IMR-90 (cell line): Measurements from ENCODE around the gene APPL2.

Experiments used
- BHLHE40 ChIP-seq: fragments of 150-350 bp; IDR thresholded peaks from 2 replicates; pipeline ENCODE4 v1.6.1; 2016; ENCODE audit warnings: mild to moderate bottlenecking, low read depth, low read length
- CEBPB ChIP-seq: IDR thresholded peaks from 2 replicates; pipeline ENCODE4 v1.6.1; 2012; ENCODE audit warnings: low read depth, low read length, improper control_type of control experiment
- CTCF ChIP-seq: conservative IDR thresholded peaks from 2 replicates; pipeline ENCODE4 v1.5.1; 2012; ENCODE audit warnings: mild to moderate bottlenecking, low read depth, low read length, improper control_type of control experiment
- FOS ChIP-seq: fragments of 150-350 bp; IDR thresholded peaks from 2 replicates; pipeline ENCODE4 v1.6.1; 2016; ENCODE audit warnings: low read depth, low read length
- MAFK ChIP-seq: IDR thresholded peaks from 2 replicates; pipeline ENCODE4 v1.6.1; 2012; ENCODE audit warnings: low read depth, low read length, improper control_type of control experiment
- MAZ ChIP-seq: IDR thresholded peaks from 2 replicates; pipeline ENCODE4 v1.6.1; 2012; ENCODE audit warnings: low read depth, mild to moderate bottlenecking, low read length, improper control_type of control experiment, moderate library complexity, borderline replicate concordance
- MXI1 ChIP-seq: IDR thresholded peaks from 2 replicates; pipeline ENCODE4 v1.6.1; 2012; ENCODE audit warnings: low read depth, mild to moderate bottlenecking, low read length, moderate library complexity, borderline replicate concordance
- NFE2L2 ChIP-seq: fragments of 150-350 bp; IDR thresholded peaks from 2 replicates; pipeline ENCODE4 v1.6.1; 2016; ENCODE audit warnings: low read depth, mild to moderate bottlenecking, low read length
- POLR2A ChIP-seq: IDR thresholded peaks from 2 replicates; pipeline ENCODE4 v1.6.1; 2012; ENCODE audit warnings: mild to moderate bottlenecking, low read depth, low read length
- RAD21 ChIP-seq: IDR thresholded peaks from 2 replicates; pipeline ENCODE4 v1.6.1; 2012; ENCODE audit warnings: low read length, improper control_type of control experiment
- RCOR1 ChIP-seq: IDR thresholded peaks from 2 replicates; pipeline ENCODE4 v1.6.1; 2012; ENCODE audit warnings: mild to moderate bottlenecking, low read length, improper control_type of control experiment; ENCODE audit not compliant: insufficient replicate concordance
- RFX5 ChIP-seq: IDR thresholded peaks from 2 replicates; pipeline ENCODE4 v1.8.0; 2012; ENCODE audit warnings: low read depth, mild to moderate bottlenecking, low read length, moderate library complexity
- SMC3 ChIP-seq: fragments of 150-350 bp; IDR thresholded peaks from 2 replicates; pipeline ENCODE4 v1.6.1; 2016; ENCODE audit warnings: low read depth, mild to moderate bottlenecking, antibody characterized with exemption, low read length, moderate library complexity
- USF2 ChIP-seq: fragments of 150-350 bp; IDR thresholded peaks from 2 replicates; pipeline ENCODE4 v1.6.1; 2017; ENCODE audit warnings: mild to moderate bottlenecking, antibody characterized with exemption, low read length, low read depth

DNA sequence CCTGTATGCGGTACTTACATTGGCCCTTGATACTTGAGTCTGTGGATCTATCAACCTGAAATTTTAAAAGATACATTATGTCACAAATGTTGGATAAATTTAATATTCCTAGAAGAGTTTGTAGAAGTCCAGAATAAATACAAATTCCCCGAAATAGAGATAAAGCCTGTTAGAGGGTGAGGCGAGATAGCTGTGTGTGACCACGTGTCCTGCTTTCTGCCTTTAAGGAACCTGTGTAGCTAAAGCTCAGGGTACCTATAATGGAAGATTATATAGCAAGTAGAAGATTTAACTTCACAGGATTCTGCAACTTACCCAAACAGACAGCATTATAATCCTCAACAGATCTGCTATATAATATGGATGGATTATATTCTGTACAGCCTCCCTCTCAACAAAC lies 58.8 kb downstream of the APPL2 start:
- no peak for TF ChIP-seq CTCF
- no peak for TF ChIP-seq RAD21
- no peak for TF ChIP-seq POLR2A
- no peak for TF ChIP-seq BHLHE40
- TF ChIP-seq USF2: no peak
- no peak for TF ChIP-seq RCOR1
- TF ChIP-seq CEBPB: no peak
- TF ChIP-seq FOS: no peak
- TF ChIP-seq MAZ: no peak
- no peak for TF ChIP-seq MAFK
- no peak for TF ChIP-seq SMC3
- no peak for TF ChIP-seq MXI1
- no peak for TF ChIP-seq RFX5
- TF ChIP-seq NFE2L2: no peak
